EL (cell line): Measurements from ENCODE around the gene CEACAM1.
"Not testable (repeated sequence)": the region's sequence is repeated elsewhere in the genome, so short reads cannot be mapped to it uniquely, and the experiment has no call there.

ENCODE experiments used
- DNase-seq: peaks from one replicate; pipeline ENCODE4 v3.0.0-alpha.2; 2016

CEACAM1 gene

DNA sequence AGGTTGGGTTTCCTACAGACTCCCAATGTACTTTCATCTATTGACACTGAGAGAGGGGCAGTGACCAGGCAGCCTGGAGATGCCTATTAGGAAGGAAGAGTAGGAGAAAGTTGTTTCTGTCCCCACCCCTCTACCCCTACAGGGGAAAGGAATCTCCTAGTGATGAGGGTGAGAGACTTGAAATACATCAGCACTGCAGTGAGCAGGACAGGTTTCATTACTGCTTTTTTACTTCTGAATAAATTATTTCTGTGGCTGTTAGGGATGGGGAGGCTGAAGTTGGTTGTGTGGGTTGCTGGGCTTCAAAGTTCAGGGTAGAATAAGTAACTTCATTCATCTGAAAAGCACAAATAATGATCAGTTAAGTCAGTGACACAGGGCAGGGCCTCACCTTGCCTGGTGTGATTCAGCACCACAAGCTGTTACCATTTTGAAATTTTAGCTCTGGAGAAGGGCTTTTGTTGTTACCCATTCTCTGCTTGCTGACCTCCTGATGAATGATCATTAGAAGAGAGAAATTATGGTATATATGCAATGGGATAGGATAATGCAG lies 19.3 kb downstream of the CEACAM1 start:
- no peak for DNase-seq

DNA sequence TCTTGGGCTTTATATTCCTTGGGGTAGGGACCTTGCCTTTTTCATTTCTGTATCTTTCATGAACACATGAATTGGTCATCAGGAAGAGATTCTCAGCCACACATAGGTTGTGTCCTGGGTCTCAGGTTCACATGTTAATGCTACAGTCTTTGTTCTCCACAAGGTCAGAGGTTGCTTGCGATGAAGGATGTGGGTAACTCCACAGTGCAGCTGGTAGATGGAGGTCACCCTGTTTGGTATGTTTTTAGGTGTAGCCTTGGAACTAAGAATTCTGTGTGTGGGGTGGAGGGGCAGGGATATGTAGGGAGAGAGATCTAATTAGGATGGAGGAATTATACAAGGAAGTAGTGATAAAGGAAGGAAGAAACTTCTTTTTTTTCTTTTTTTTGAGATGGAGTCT lies 23.2 kb downstream of the CEACAM1 start:
- no peak for DNase-seq

DNA sequence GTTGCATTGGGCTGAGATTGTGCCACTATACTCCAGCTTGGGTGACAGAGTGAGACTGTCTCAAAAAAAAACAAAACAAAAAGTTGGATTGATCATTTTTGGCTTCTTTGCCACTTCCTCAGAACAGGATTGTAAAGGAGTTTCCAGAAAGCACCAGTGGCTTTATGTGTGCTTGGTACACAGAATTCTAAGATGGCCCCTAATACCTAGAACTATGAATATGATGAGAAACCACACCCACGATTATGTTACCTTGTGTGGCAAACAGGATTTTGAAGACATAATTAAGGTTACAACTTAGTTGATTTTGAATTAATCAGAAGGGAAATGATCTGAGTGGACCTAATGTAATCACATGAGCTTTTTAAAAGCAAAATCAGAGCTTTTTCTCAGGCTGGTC lies 26.5 kb downstream of the CEACAM1 start:
- DNase-seq: no peak

DNA sequence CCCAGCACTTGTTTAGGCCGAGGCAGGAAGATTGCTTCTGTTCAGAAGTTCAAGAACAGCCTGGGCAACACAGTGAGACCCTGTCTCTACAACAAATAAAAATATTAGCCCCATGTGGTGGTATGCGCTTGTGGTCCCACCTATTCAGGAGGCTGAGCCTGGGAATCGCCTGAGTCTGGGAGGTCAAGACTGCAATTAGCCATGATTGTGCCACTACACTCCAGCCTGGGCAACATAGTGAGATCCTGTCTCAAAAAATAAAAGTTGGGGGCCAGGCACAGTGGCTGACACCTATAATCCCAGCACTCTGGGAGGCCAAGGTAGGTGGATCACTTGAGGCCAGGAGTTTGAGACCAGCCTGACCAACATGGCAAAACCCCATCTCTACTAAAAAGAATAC lies 27.0 kb downstream of the CEACAM1 start:
- DNase-seq: not testable (repeated sequence)

DNA sequence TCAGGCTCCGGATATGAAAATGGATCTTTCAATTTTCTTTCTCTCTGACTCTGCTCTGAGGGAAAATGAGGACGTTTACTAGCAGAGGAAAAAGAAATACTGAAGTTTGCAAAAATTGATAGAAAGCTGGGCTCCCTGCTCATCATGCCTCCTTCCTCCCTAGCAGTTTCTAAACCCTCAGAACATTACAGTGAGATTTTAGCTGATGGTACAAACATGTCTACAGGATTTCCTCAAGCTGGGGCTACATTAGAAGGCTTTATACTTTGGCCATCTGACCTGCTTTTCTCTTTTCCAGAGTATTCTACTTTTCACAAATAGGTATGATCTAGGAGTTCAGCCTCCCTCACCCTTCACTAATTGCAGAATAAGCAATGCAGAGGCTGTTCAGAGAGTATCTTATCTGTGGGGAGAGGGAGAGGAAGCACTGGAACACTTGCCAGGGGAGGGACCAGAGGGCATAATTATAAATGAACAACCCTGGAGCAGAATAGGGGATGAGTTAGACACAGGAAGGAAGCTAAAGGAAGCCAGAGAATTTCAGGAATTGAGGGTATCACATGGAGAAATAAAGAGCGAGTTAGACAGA lies 30.0 kb downstream of the CEACAM1 start:
- no peak for DNase-seq

DNA sequence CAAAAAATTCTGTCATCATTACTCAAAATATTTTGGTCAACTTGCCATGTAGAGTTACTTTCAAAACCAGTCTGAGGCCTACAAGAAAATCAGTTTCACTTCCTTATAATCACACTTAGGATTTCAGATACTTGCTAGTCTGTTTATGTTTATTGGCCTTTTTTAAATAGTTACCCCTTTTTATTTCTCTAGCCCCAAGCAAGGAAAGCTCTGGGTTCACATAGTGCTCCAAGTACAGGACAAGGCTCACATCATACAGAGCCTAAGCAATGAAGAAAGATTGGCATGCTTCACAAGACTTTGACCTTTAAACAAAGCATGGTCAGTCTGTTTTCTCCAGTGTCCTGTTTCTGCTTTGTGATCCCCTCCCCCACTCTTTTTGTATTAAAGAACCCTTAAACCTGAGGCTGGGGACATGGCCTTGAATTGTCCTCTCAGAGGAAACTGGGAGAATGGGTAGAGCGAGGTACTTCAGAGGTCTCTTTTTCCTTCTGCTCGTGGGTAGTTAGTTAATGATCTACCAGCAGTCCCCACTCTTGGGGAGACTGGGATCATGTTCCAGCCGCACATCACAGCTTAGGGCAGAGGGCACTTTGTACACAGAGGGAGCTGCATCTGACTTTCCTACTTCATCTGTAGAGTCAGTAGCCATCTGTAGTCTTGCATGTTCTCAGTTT lies 30.7 kb downstream of the CEACAM1 start:
- DNase-seq: no peak

DNA sequence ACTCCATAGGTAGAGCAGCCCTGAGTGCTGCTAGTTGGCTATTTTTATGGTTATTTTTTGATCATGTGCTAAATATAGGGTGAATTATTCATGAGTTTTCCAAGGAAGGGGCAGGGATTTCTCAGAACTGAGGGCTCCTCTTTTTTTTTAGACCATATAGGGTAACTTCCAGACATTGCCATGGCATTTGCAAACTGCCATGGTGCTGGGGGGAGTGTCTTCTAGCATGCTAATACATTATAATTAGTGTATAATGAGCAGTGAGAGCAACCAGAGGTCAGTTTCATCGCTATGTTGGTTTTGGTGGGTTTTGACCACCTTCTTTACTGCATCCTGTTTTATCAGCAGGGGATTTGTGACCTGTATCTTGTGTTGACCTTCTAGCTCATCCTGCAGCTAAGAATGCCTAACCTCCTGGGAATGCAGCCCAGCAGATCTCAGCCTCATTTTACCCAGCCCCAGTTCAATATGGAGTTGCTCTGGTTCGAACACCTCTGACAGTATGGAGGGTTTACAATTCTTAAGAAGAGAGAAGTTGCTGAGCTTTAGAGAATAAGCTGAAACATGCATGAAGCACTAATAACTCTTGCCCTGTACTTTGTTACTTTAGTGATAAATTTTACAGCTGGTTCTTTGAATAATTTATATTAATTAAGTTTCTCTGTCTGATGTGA lies 31.7 kb downstream of the CEACAM1 start:
- DNase-seq: no peak

DNA sequence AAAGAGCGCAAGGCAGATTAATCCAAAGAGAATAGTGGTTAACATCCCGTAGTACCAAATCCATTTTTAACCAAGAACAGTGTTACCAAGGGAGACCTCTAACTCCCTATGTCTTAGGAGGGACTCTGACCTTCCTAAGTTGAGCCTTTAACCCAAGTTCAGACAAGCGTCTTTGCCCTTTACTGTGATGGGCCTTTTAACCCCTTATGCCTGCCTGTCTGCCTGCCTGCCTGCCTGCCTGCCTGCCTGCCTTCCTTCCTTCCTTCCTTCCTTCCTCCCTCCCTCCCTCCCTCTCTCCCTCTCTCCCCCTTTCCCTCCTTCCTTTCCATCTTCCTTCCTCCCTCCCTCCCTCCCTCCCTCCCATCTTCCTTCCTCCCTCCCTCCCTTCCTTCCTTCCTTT lies 32.6 kb downstream of the CEACAM1 start:
- DNase-seq: no peak

DNA sequence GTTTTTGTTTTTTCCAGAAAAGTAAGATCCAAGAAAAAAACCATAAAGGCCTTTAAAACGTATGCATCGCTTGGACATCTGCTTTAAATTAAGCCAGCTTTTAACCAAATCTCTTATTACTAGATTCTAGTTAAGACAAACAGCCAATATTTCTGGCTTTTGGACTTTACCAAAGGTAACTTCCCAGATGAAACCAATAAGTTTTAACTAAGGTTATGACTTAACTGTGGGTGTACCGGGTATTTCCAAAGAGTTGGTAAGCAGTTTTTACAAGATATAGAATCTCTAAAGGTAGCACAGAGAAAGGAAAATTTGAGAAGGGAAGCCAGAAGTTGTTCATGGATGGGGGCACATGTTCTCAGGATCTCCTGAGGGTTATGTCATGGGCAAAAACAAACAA lies 34.0 kb downstream of the CEACAM1 start:
- no peak for DNase-seq

DNA sequence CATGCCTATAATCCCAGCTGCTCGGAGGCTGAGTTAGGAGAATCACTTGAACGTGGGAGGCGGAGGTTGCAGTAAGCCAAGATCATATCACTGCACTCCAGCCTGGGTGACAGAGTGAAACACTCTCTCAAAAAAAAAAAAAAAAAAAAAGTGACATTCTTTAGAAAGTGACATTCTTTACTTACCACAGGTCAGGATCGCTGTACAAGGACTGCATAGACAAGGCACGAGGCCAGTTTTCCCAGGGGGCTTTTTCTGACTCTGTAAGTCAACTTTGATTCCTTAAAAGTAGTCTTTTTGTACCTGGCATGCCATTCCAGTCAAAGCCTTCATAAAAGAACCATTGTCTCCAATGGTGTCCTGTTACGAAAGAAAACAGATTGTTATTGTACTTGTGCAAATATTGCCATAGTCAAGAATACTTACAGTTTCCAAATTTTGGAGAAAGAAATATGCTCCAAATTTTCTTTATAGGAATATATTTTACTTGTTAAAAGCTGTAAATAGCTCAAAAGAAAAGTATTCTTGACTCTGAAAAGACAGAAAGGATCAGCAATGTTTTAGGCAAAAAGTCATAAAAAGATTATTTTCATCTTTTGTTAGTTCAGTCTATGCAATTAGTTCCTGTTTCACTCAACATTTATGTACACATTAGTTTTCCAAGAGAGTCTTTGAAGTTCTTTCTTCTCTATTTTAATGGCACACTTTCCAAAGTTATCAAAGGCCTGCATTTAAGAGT lies 39.3 kb downstream of the CEACAM1 start:
- no peak for DNase-seq

DNA sequence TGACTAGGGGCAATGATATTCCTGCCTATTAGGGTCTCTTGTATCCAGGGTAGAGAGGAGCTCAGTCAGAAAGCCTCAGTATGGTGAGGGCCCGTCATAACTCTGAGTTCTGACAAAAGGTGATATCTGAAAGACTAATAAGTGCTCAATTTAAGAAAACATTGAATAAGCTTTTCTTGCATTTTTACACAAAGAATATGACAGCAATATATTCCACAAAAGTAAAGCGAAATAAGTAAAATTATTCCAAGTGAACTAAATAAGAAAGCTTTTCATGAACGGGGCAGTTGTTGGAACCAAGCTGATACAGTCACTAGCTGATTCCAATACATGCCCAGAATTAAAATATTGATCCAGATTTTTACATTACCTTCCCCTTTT lies 40.5 kb downstream of the CEACAM1 start:
- DNase-seq: no peak

DNA sequence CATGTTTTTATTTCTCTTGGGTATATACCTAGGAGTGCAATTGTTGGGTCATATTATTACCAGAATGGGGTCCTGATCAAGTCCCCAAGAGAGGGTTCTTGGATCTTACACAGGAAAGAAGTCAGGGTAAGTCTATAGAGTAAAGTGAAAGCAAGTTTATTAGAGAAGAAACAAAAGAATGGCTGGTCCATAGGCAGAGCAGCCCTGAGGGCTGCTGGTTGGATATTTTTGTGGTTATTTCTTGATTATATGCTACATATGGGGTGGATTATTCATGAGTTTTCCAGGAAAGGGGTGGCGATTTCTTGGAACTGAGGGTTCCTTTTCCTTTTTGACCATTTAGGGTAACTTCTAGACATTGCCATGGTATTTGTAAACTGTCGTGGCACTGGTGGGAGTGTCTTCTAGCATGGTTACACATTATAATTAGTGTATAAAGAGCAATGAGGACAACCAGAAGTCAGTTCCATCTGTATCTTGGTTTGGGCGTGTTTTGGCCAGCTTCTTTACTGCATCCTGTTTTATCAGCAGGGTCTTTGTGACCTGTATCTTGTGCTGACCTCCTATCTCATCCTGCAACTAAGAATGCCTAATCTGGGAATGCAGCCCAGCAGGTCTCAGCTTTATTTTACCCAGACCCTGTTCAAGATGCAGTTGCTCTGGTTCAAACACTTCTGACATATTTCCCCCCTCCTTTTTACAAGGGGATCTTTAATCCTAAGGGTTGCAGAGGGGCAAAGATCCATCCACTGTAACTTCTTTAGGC lies 41.1 kb downstream of the CEACAM1 start:
- no peak for DNase-seq

DNA sequence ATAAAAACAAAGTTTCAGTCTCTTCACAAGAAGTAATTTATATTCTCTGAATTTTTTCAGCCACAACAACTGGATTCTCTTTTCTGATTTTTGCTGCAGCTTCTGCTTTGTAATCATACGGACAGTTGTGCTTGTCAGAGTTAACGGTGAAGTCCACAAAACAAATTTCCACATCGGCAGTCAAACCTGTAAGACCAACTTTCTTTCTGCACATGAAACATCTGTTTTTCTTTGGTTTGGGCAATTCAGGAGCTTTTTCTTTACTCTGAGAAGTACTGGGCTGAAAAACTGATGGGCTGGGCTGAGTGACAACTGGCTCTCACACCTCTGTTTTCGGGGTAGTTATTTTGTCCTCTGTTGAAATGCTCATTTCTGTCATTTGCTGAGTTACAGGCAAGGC lies 43.2 kb downstream of the CEACAM1 start:
- not testable (repeated sequence) for DNase-seq

DNA sequence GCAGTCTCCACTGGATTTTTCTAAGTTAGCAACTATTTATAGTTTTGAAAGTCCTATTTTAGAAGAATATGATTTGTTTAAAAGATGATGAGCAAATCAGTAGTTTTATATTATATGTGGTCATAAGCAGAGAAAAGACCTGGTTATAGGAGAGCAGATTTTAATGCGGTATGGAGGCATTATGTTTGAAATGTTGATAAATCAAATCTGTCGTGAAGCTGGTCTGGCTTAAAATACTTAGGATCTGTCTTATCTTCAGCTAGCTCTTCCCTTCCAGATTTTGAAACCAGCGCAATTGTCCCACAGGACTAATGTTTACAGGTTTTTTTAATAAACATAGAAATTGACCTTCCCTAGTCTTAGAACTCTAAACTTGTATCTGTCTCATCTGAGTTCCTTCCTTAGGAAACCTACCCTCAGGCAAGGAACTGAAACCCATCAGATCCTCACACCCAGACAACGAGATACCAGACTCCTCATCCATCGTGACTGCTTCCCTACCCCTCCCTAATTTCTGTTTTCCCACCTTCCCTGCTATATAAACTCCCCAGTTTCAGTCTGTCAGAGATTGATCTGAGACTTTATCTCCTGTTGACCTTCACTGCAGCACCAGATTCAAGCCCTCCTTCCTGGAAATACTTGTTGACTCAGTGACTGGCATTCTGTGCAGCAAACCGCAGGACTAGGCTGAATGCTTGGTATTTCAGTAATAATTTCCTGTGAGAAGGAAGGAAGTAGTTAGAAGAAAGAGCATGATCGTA lies 47.8 kb downstream of the CEACAM1 start:
- peak; percentile 73 for DNase-seq

DNA sequence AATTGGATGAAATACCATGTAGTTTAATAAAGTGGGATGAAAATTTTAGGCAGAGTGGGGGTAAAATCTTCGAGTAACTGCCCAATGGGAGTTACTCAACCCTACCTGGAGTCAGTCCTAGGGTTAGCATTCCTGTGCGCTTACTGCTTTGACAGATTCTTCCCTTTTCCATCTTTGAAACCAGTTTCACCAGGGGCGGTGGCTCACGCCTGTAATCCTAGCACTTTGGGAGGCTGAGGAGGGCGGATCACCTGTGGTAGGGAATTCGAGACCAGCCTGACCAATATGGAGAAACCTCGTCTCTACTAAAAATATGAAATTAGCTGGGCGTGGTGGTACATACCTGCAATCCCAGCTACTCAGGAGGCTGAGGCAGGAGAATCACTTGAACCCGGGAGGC lies 48.5 kb downstream of the CEACAM1 start:
- no peak for DNase-seq

DNA sequence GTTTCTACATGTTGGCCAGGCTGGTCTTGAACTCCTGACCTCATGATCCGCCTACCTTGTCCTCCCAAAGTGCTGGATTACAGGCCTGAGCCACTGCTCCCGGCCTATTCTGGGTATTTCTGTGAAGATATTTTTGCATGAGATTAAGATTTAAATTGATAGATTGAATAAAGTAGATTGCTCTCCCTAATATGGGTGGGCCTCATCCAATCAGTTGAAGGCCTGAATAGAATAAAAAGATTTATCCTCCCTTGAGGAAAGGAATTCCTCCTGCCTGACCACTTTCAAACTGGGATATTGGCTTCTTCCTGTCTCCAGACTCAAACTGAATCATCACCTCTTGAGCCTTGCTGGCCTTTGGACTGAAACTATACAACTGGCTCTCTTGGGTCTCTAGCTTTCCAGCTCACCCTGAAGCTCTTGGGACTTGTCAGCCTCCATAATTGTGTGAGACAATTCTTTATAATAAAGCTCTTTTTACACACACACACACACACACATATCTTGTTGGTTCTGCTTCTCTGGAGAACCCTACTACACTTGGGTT lies 49.4 kb downstream of the CEACAM1 start:
- DNase-seq: no peak

DNA sequence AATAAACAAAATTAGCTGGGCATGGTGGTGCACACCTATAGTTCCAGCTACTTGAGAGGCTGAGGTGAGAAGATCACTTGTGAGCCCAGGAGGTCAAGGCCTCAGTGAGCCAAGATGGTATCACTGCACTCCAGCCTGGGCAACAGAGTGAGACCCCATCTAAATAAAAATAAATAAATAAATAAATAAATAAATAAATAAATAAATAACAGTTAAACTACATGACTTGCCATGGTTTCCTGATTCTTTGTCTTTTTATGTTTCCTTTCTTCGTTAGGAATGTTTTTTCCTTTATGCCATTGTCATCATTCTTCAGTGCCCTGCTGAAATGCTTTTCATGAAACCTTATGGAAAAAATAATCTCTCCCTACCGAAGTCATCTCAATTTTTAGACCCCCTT lies 50.3 kb downstream of the CEACAM1 start:
- no peak for DNase-seq

DNA sequence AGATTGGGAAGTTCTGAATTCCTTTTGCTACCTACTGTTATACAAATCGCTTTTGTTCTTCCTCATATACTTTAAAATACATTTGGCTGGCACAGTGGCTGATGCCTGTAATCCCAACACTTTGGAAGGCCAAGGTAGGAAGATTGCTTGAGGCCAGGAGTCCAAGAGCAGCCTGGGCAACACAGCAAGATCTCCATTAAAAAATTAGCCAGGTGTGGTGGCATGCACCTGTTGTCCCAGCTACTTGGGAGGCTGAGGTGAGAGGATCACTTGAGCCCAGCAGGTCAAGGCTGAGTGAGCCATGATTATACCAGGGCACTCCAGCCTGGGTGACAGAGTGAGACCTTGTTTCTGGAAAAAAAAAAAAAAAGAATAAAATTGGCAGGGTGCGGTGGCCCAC lies 51.2 kb downstream of the CEACAM1 start:
- no peak for DNase-seq

DNA sequence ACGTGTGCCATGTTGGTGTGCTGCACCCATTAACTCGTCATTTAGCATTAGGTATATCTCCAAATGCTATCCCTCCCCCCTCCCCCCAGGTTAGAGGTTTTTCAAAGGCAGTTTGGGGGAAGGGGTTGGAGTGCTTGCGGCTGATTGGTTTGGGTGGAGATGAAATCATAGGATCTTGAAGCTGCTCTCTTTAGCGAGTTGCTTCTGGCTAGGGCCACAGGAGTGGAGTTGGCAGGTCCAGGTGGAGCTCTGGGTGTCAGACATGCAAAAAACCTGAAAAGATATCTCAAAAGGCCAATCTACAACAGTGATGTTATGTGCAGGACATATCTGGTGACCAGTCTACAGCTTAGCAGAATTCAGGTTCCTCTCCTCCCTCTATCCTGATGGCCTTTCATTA lies 52.9 kb downstream of the CEACAM1 start:
- no peak for DNase-seq

DNA sequence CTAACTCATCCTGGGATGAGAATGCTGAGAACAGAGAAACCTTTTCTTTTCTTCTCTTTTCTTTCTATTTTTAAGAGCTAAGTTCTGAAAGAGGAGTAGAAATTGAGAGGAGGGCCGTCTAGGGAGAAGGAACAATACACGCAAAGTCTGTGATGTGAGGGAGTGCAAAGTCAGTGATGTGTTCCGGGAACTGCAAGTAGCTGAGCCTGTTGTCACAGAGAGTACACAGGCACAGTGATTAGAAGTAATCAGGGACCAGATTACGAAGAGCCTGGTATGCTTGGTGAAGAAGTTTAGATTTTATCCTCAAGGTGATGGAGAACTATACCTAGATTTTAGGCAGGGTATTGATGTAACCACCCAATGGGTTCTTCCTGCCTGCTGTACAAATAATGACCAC lies 53.5 kb downstream of the CEACAM1 start:
- no peak for DNase-seq

DNA sequence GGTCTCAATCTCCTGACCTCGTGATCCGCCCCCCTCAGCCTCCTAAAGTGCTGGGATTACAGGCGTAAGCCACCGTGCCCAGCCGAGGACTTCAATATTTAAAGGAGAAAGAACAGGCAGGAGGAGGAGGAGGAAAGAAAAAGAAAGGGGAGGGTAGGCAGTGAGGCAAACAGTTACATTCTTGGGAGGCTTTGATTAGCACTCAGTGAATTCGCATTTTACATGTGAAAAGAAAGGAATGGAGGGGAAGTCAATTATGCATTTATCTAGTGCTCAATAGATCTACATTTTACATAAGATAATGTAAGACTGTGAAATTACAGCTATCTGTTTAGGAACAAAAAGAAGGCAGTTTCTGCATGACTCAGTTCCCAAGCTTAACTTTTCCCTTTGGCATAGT lies 54.6 kb downstream of the CEACAM1 start:
- DNase-seq: no peak
